Omental fat pad (tissue), 4 donors: Measurements from ENCODE around the gene TMEM237. TPM values are rescaled to one million over a fixed set of nuclear protein-coding genes. Genes with fewer than 3 reads are reported as not detected.

Experiments
- ATAC-seq: fragments of 150-250 bp; one replicate; pipeline ENCODE4 v1.9.1; 2016; ENCODE audit warnings: mild to moderate bottlenecking, moderate library complexity; ENCODE audit not compliant: low FRiP score
- DNase-seq: peaks from one replicate; pipeline ENCODE4 v3.0.0-alpha.2; 2019; ENCODE audit warnings: low spot score
- total RNA-seq, 4 donors: library from RNA; depleted of rRNA; stranded (reverse); fragments of >200 nt; gene quantifications; one replicate each; pipeline ENCODE4 v1.1.0, GENCODE V29; 2016
- TF ChIP-seq, protein P1 (sequence below), 3 donors: fragments of 450-650 bp; IDR thresholded peaks; one replicate each; pipeline ENCODE4 v1.5.1; 2016 to 2017; ENCODE audit warnings: antibody characterized with exemption in 3 of 3, mild to moderate bottlenecking in 3 of 3, moderate library complexity in 2 of 3

The TMEM237 gene
- total RNA-seq, 4 donors from 2014 or later = 12.0 to 23.1 (median 16.7) TPM

DNA sequence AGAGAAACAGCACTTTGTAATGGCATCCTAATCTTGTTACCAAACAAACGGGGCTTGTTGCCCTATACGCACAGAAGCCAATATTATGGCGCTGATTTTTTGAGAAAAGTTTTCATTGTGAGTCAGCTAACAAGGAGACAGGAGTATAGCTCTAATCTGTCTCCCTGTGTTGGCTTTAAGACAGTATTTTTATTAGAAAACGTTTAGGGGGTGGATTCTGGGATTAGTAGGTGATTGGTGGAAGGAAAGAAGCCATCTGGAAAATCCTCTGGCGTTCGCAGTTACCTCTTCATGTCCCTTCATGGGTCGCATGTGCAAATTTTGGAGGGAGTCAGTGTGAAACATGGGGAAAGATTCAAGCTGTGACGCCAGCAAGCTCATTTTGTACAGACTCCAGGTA, 698 bp upstream of the TMEM237 start:
- DNase-seq (no peak), ATAC-seq (no peak)
- TF ChIP-seq, protein P1, sequence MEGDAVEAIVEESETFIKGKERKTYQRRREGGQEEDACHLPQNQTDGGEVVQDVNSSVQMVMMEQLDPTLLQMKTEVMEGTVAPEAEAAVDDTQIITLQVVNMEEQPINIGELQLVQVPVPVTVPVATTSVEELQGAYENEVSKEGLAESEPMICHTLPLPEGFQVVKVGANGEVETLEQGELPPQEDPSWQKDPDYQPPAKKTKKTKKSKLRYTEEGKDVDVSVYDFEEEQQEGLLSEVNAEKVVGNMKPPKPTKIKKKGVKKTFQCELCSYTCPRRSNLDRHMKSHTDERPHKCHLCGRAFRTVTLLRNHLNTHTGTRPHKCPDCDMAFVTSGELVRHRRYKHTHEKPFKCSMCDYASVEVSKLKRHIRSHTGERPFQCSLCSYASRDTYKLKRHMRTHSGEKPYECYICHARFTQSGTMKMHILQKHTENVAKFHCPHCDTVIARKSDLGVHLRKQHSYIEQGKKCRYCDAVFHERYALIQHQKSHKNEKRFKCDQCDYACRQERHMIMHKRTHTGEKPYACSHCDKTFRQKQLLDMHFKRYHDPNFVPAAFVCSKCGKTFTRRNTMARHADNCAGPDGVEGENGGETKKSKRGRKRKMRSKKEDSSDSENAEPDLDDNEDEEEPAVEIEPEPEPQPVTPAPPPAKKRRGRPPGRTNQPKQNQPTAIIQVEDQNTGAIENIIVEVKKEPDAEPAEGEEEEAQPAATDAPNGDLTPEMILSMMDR (IDR thresholded peaks at IDR 0.05) = no peak

GRCh38 chr2:201642579-201643215, 606 bp downstream of the TMEM237 start:
- DNase-seq = peak; percentile 63
- peak; percentile 92 for ATAC-seq
- TF ChIP-seq, protein P1 (IDR thresholded peaks at IDR 0.05) = no peak

DNA sequence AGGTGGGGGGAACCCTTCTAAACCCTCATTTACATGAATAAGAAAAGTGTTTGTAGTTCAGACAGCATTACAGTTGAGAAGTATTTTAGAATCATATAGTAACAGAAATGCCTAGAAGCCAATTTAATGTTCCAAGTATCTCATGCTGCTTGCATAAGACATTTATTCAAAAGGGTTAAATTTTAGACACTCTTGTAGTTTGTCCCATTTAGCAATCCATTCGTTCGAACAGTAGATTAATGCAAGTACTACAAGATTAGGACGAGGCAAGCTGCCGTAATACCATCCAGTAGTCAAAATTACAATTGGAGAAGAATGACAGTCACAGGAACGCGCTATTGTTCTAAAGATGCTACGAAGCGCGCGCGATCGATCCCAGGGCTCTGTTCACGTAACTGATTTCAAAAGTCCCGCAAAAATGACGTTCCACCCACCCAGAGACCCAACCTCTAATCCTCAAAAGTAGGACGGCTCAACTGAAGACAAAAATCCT, 1.2 kb downstream of the TMEM237 start:
- TF ChIP-seq, protein P1 (IDR thresholded peaks at IDR 0.05) = no peak
- ATAC-seq (peak; percentile 38), DNase-seq (no peak)

DNA sequence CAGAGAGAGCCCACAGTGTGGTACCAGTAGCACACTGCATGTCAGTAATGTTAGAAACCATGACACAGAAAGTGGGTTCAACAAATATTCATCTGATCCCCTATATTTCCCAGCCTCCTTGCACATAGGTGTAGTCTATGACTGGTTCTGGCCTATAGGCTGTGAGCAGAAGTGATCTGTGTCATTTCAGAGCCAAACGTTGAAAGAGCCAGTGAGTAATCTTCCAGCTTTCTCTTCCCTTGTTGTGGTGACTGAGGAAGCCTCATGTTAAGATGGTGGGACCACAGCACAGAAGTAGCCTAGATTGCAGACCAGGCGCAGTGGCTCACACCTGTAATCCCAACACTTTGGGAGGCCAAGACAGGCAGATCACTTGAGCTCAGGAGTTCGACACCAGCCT, 4.1 kb downstream of the TMEM237 start:
- TF ChIP-seq, protein P1 (IDR thresholded peaks at IDR 0.05) = no peak
- ATAC-seq (no peak), DNase-seq (no peak)

- ATAC-seq (no peak), DNase-seq (no peak)
- TF ChIP-seq, protein P1 (IDR thresholded peaks at IDR 0.05) = no peak
These were observed 5.0 kb downstream of the TMEM237 start for GRCh38 chr2:201638326-201638725.

DNA sequence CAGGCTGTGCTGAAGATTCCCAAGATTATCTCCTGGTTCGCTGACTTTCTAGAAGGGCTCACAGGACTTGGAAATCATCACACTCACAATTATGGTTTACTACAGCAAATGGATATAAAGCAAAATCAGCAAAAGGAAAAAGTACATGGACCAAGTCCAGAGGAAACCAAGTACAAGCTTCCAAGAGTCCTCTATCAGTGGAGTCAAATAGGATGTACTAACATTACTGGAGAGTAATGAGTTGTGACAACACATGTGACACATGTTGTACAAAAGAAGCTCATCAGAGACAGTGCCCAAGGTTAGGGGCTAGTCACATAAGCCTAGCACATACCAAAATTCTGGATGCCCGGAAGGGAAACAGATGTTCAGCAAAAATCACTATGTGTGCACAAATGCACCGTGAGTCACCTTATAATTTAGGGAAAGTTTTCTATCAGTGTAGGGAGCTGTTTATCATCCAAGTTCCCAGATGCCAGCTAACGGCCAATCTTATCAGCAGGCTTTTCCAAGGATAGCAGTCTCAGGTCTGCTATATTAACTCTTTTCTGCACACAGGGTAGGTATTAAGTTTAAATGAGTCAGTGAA, 9.5 kb downstream of the TMEM237 start:
- DNase-seq (no peak), ATAC-seq (no peak)
- TF ChIP-seq, protein P1 (IDR thresholded peaks at IDR 0.05) = no peak

DNA sequence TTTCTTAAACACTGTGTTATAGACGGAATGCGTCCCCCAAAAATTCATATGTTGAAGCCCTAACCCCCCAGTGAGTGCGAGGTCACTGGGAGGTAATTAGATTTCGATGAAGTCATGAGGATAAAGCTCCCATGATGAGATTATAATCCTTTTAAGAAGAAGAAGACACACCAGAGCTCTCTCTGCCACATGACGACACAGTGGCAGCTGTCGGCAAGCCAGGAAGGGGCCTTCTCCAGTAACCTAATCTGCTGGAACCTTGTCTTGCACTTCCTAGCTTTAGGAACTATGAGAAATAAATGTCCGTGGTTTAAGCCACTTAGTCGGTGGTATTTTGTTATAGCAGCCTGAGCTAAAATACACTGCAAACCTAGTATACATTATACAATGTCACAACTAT, 12.3 kb downstream of the TMEM237 start:
- TF ChIP-seq, protein P1 (IDR thresholded peaks at IDR 0.05) = no peak
- no peak for DNase-seq
- ATAC-seq = no peak
